HG03457 (cell line): ENCODE results near the gene DNM1.
"Not testable (repeated sequence)": the region's sequence is repeated elsewhere in the genome, so short reads cannot be mapped to it uniquely, and the experiment has no call there.

Experiments used
- ATAC-seq: cut with Tn5 transposase; IDR thresholded peaks from one replicate; pipeline ENCODE4 v1.9.1; 2021; ENCODE audit warnings: moderate number of reproducible peaks; ENCODE audit not compliant: unreplicated experiment

Gene DNM1

DNA sequence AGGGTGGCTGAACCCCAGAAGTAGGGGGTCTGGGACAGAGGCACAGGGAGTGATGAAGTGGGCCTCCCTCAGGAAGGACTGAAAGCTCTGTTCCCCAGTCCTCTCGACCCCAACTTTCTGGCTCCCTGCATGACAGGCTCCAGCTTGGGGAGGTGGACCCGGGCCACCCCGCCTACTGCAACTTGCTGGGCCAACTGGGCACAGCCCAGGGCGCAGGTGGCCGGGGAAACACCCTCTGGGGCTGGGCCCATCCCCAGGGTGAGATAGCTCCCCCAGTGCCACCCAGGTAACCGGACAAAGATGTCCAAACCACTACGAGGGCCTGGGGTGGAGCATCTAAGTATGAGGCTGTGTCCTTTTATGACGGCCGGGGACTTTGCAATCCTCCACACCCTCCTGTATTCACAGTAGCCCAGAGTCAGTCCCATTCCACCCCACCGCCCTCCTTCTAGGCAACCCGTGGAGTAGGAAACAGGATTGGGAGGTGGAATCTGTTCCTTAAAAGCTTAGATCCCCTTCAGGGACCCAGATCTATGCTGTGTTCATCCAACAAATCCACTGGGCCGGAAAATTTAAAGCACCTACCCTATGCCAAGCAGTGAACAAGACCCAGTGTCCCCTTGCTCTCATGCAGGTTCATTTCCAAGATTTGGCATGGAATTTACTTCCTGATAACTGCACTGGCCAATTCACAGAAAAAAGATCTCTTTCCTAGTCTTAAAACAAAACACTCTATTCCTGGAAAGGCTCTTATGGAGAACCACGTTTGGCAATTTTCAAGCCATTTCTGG lies 19.9 kb downstream of the DNM1 start:
- no peak for ATAC-seq

DNA sequence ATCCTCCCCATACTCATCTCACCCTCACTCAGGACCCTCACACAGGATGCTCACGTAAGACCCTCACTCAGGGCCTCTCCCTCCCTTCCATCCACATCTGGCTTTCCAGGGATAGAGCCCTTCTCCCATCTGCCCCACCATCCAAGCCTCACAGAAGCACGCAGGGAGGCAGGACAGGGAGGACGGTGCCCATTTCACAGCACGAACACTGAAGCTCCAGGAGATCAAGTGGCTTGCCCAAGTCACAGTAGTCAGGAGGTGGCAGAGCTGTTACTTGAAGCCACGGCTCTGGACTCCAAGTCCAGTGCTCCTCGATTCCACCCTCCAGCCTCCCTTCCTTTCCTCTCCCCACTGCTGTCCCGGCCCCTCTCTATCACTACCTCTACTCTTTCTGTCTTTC lies 21.7 kb downstream of the DNM1 start:
- no peak for ATAC-seq

- no peak for ATAC-seq
These were observed 22.7 kb downstream of the DNM1 start for GRCh38 chr9:128225770-128226411.

GRCh38 chr9:128226412-128226801 lies 23.2 kb downstream of the DNM1 start:
- no peak for ATAC-seq

GRCh38 chr9:128230897-128231296 lies 27.7 kb downstream of the DNM1 start:
- not testable (repeated sequence) for ATAC-seq

- no peak for ATAC-seq
These were observed 28.7 kb downstream of the DNM1 start for GRCh38 chr9:128231638-128232527.

DNA sequence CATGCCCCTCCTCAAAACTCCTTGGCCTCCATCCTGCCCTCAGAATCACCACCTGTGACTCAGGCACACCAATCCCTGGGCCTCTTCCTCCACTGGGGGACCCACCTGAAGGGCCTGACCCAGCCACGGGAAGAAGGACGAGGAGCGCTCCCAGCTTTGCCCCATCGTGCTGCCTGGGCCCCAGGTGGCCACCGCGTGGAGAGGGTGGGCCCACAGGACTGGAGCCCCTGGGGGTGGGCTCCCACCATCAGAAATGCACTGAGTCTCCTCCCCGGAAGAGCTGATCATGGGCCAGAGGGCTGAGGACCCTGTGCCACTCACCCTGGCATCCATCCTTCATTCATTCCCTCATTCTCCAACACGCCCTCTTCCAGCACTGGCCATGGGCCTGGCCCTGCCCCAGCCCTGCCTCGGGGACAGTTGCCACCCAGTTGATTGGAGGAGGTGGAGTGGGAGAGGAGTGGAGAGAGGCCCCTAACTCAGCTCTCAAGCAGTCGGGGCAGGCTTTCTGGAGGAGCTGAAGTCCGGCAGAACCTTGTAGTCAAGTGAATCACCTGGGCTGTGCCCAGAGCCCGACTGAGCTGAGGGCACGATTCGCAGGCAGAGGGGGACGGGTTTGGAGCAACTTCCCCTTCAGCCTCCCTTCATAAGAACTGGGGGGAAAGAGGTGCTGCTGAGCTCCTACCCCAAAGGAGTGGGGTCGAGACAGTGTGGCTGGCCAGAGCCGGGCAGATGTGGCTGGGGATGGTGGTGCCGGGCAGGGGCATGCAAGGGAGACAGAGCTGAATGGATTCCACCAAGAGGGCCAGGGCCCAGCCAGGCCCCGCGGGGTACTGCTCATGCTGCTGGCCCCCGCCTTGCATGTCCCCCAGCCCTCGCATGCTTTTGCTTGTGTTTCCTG lies 29.6 kb downstream of the DNM1 start:
- no peak for ATAC-seq

DNA sequence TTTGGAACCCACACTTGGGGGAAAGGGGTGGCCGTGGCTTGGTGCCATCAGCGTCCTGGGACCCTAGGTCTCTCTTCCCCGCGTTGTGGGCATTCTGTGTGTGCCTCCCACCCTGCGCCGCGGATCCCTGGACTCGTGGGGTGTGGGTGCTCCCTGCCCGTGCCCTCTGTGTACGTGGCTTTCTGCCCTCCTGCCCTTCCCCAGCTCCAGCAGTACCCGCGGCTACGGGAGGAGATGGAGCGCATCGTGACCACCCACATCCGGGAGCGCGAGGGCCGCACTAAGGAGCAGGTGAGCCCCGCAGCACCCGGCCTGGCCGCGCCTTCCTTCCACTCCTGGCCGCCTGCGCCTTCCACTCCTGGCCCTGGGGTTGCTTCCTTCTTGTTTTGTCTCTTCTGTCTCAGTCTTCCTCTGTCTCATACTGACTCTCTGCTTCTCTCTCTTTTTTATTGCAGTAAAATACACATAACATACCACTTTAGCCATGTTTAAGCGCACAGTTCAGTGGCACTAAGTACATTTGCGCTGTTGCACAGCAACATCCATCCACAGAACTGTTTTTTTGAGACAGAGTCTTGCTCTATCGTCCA lies 30.7 kb downstream of the DNM1 start:
- no peak for ATAC-seq

GRCh38 chr9:128242124-128242523 lies 38.9 kb downstream of the DNM1 start:
- ATAC-seq = no peak

GRCh38 chr9:128242828-128243214 lies 39.6 kb downstream of the DNM1 start:
- no peak for ATAC-seq

GRCh38 chr9:128243215-128244018 lies 40.2 kb downstream of the DNM1 start:
- ATAC-seq = no peak

DNA sequence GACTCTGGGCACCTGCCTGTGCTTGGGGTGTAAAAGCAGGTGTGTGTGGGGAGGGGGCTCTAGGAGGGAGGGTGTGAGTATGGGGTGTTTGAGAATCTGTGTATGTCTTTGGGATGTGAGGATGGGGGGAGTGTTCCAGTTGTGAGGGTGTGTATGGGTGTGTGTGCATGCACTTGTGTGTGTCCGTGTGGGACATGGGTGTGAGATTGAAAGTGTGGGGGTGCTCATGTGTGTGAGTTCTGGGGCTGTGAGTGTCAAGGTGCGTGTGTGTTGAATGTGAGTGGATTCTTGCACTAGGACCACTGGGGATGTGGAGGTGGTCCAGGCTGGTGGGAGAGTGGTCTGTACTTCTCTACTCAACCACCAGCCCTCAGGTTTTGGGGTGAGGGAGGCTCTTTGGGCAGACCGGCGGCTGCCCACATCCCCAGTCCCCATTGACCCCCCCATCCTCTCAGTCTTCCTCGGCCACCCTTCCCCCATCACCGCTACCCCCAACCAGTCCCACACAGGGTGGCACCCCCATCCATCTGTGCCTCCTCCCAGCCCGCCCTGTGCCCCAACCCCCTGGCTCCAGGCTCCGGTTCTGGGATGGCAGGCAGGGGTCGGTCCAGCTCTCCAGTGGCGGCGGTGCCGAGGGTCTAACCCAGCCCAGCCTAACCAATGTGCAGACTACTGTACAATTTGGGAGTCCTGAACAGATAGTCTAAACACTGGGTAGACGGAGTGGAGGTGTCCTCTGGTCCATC lies 41.1 kb downstream of the DNM1 start:
- no peak for ATAC-seq

DNA sequence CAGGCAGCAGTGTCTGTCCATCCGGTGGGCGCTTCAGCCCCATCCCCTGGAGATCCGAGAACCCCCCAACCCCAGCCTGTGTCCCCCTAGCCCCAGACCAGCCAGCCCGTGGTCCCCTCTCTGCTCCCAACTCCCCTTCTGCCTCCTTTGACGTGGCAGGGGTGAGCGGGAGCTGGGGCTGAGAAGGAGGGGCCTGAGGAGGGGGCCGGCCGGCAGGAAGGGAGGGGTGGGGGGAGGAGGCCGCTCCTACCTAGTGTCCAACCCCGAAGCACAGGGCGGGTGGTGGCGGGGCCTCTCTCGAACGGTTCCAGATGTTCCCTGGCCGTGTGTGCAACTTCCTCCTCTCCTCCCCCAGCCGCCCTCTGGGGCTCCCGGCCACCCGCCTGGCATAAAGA lies 41.7 kb downstream of the DNM1 start:
- ATAC-seq = no peak

DNA sequence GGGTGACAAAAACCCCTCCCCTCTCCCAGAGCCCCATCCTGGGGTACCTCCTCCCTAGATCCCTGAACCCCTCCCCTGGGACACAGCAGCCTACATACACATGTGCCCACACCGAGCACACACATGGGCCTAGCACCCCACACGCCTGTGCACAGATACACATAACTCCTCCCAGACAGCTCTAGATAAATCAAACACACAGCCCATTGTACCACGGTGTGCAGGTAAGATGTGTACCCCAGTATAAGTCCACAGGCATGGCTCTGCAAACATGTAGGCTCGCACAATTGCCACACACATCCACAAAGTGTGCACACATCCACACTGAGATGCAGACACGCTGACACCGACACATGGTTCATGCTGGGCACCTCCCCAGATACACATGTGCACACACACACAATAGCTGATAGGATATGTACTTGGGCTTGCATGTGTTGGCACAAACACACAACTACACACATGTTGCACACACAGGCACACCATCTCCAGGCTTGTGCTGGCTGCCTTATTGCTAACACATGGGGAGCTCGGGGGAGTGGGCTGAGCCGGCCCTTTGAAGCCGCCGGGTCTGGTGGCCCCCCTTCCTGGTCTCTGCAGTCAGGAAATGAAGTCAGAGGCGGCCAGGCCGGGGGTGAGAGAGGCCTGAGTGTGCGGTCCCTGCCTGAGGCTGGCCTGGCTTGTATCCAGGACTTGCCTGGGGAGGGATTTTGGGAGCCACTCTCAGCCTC lies 42.4 kb downstream of the DNM1 start:
- ATAC-seq = no peak

GRCh38 chr9:128246471-128246870 lies 43.3 kb downstream of the DNM1 start:
- ATAC-seq = no peak

GRCh38 chr9:128247226-128247803 lies 44.1 kb downstream of the DNM1 start:
- no peak for ATAC-seq

DNA sequence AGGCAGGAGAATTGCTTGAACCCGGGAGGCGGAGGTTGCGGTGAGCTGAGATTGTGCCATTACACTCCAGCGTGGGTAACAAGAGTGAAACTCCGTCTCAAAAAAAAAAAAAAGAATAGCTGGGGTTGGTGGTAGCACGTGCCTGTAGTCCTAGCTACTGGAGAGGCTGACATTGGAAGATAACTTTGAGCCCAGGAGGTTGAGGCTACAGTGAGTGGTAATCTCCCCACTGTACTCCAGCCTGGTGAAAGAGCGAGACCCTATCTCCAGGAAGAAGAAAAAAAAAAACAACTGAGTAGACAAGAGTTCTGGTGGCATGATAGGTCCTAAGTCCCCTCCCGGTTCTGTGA lies 46.4 kb downstream of the DNM1 start:
- no peak for ATAC-seq
